Keratinocyte (primary cell): ENCODE measurements around the gene OR52K2. TPM values are rescaled to one million over a fixed set of nuclear protein-coding genes. Genes with fewer than 3 reads are reported as not detected.

Source experiments
- DNase-seq: peaks from one replicate; pipeline ENCODE4 v3.0.0-alpha.2; 2011; ENCODE audit warnings: low read depth, missing footprints, low spot score
- FAIRE-seq: peaks from 2 replicates; lab custom pipeline; 2011; peaks lifted over from hg19 to GRCh38; lab: Jason Lieb, UNC
- H2AFZ ChIP-seq: 2 replicates; pipeline ENCODE4 v1.6.0; 2012; ENCODE audit warnings: low read length, control low read depth, inconsistent platforms; ENCODE audit not compliant: control insufficient read depth
- H3K27ac ChIP-seq: 2 replicates; pipeline ENCODE4 v1.5.1; 2011; ENCODE audit warnings: low read length; ENCODE audit not compliant: control insufficient read depth, insufficient read depth
- H3K27me3 ChIP-seq: 3 replicates; pipeline ENCODE4 v1.6.0; 2011; ENCODE audit warnings: low read length; ENCODE audit not compliant: control insufficient read depth, insufficient read depth; ENCODE audit errors: extremely low read depth
- H3K36me3 ChIP-seq, 2 experiments: 2 replicates in 1 of 2; 3 replicates in 1 of 2; pipeline ENCODE4 v1.5.1; 2011; ENCODE audit warnings: low read length in 2 of 2, mild to moderate bottlenecking in 1 of 2; ENCODE audit not compliant: control insufficient read depth in 2 of 2, insufficient read depth in 2 of 2; ENCODE audit errors: extremely low read depth in 1 of 2
- H3K4me1 ChIP-seq: 3 replicates; pipeline ENCODE4 v1.5.1; 2011; ENCODE audit warnings: low read length; ENCODE audit not compliant: control insufficient read depth, insufficient read depth; ENCODE audit errors: extremely low read depth
- H3K4me2 ChIP-seq: 3 replicates; pipeline ENCODE4 v1.6.0; 2011; ENCODE audit warnings: low read depth, low read length; ENCODE audit not compliant: control insufficient read depth, insufficient read depth; ENCODE audit errors: extremely low read depth
- H3K4me3 ChIP-seq, 3 experiments: fragments of 200-600 bp in 1 of 3; sonication (generic) in 1 of 3; 2 replicates in 2 of 3; 3 replicates in 1 of 3; pipeline ENCODE4 v1.5.1; 2011 to 2016; ENCODE audit warnings: low read length in 3 of 3, mild to moderate bottlenecking in 3 of 3, control low read depth in 2 of 3, inconsistent platforms in 1 of 3, low read depth in 1 of 3, mixed read lengths in 1 of 3, mixed run types in 1 of 3, moderate library complexity in 1 of 3; ENCODE audit not compliant: control insufficient read depth in 2 of 3, insufficient read depth in 2 of 3; ENCODE audit errors: extremely low read depth in 1 of 3
- H3K79me2 ChIP-seq: 2 replicates; pipeline ENCODE4 v1.6.0; 2012; ENCODE audit warnings: low read length; ENCODE audit not compliant: control insufficient read depth, insufficient read depth
- H3K9ac ChIP-seq: 3 replicates; pipeline ENCODE4 v1.6.0; 2011; ENCODE audit warnings: low read length; ENCODE audit not compliant: control insufficient read depth, insufficient read depth; ENCODE audit errors: extremely low read depth
- H3K9me1 ChIP-seq: 3 replicates; pipeline ENCODE4 v1.6.0; 2011; ENCODE audit warnings: low read length; ENCODE audit not compliant: control insufficient read depth, insufficient read depth; ENCODE audit errors: extremely low read depth
- H3K9me3 ChIP-seq: 2 replicates; pipeline ENCODE4 v1.5.1; 2012; ENCODE audit warnings: low read depth, low read length; ENCODE audit not compliant: control insufficient read depth
- H4K20me1 ChIP-seq: 3 replicates; pipeline ENCODE4 v1.6.0; 2011; ENCODE audit warnings: low read length; ENCODE audit not compliant: control insufficient read depth, insufficient read depth; ENCODE audit errors: extremely low read depth
- CTCF ChIP-seq, 3 experiments: IDR thresholded peaks in 1 of 3; conservative IDR thresholded peaks in 1 of 3; optimal IDR thresholded peaks in 1 of 3; 2 replicates in 2 of 3; 3 replicates in 1 of 3; pipeline versions ENCODE3 to v1.5.1; 2011; ENCODE audit warnings: low read length in 3 of 3, mild to moderate bottlenecking in 3 of 3, moderate library complexity in 2 of 3, control low read depth in 1 of 3, inconsistent platforms in 1 of 3; ENCODE audit not compliant: insufficient read depth in 2 of 3; ENCODE audit errors: extremely low read depth in 1 of 3
- EZH2 ChIP-seq: IDR thresholded peaks from one replicate; pipeline ENCODE4 v1.6.1; 2012; ENCODE audit warnings: inconsistent platforms, mild to moderate bottlenecking, low read length, moderate library complexity
- dilution Hi-C: fragments of 300-500 bp; cut with MboI; formaldehyde crosslinking; loops from one replicate; pipeline ENCODE4 v1.7.0; 2020; ENCODE audit warnings: low sequenced_read_pairs; ENCODE audit not compliant: extremely low pct_ligation_motif_present
- polyA plus RNA-seq, 5 experiments: library from polyadenylated mRNA; depleted of rRNA in 3 of 5; stranded (reverse) in 3 of 5; stranded (forward) in 1 of 5; unstranded in 1 of 5; fragments of >200 nt; gene quantifications; 1 replicate in 1 of 5; 2 replicates in 3 of 5; 3 replicates in 1 of 5; pipeline versions ENCODE4 v1.2.1 to v1.2.3, GENCODE V29; 2011 to 2012; ENCODE audit warnings: missing spikeins in 2 of 5, low read depth in 1 of 5, low replicate concordance in 1 of 5

Gene OR52K2
- polyA plus RNA-seq, 1 donor (not counting 4 experiments of a cell fraction or from before 2014, with no cell fraction given) = not detected

DNA sequence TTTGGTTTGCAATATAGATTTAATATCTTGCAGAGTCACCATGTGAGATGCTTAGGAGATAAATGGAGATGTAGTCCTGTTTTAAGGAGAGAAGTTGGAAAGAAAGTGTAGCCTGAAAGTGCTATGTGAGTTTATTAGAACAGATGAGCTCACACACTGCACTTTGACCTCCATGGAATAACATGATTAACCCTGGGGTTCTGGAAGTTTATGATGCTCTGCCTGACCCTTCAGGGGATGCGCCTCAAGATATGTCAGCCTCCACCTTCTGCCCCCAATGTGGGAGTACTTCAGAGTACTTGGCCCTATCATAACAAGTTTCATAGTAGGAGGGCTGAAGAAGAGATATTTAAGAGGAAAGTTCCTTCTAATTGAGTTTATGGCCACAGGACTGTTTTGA is 32.3 kb upstream of the OR52K2 start:
- H3K9ac ChIP-seq = no peak overlapping the region
- H3K27ac ChIP-seq = no peak overlapping the region
- H3K4me3 ChIP-seq = no peak overlapping the region
- no peaks in the 10 kb centered on the region for H3K9me1 ChIP-seq
- H3K4me2 ChIP-seq = no peak overlapping the region
- no peaks in the 10 kb centered on the region for H3K4me1 ChIP-seq
- no peaks in the 10 kb centered on the region for H3K79me2 ChIP-seq
- DNase-seq (no peak), FAIRE-seq (no peak)
- H3K36me3 ChIP-seq = no peaks in the 10 kb centered on the region
- no peak overlapping the region for H2AFZ ChIP-seq
- no peaks in the 10 kb centered on the region for H4K20me1 ChIP-seq
- no peaks in the 10 kb centered on the region for H3K27me3 ChIP-seq
- H3K9me3 ChIP-seq = no peaks in the 10 kb centered on the region
- TF ChIP-seq EZH2 (no peak), CTCF (optimal IDR thresholded peaks at IDR 0.05 in 1 of 3, IDR thresholded peaks at IDR 0.05 in 1 of 3, conservative IDR thresholded peaks at IDR 0.05 in 1 of 3; ENCODE audit: extremely low read depth in 1 of 3, insufficient read depth in 2 of 3, low read length in 3 of 3) (no peak)
- dilution Hi-C loops = no loop called here

DNA sequence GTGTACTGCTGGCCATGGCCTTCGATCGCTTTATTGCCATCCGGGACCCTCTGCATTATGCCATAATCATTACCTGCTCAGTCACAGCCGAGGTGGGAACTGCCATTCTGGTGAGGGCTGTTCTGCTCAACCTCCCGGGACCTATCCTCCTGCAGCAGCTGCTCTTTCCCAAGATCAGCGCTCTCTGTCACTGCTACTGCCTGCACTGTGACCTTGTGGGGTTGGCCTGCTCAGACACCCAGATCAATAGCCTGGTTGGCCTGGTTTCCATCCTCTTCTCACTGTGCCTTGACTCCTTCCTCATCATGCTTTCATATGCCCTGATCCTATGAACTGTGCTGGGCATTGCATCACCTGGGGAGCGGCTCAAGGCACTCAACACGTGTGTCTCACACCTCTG is 30.7 kb upstream of the OR52K2 start:
- Histone ChIP-seq H3K9me3 (no peaks in the 10 kb centered on the region), H3K4me1 (no peaks in the 10 kb centered on the region), H3K9me1 (no peaks in the 10 kb centered on the region), H3K36me3 (no peaks in the 10 kb centered on the region), H3K4me3 (no peak overlapping the region), H3K4me2 (no peak overlapping the region), H3K9ac (no peak overlapping the region), H2AFZ (no peak overlapping the region), H3K79me2 (no peaks in the 10 kb centered on the region), H4K20me1 (no peaks in the 10 kb centered on the region), H3K27me3 (no peaks in the 10 kb centered on the region), H3K27ac (no peak overlapping the region)
- no peak for TF ChIP-seq EZH2
- no peak for TF ChIP-seq CTCF (optimal IDR thresholded peaks at IDR 0.05 in 1 of 3, IDR thresholded peaks at IDR 0.05 in 1 of 3, conservative IDR thresholded peaks at IDR 0.05 in 1 of 3; ENCODE audit: extremely low read depth in 1 of 3, insufficient read depth in 2 of 3, low read length in 3 of 3)
- dilution Hi-C loops = no loop called here
- DNase-seq = no peak
- no peak for FAIRE-seq
